SW480 (cell line): Measurements from ENCODE around the gene PINK1.

Source experiments
- DNase-seq: peaks from one replicate; pipeline ENCODE4 v3.0.0-alpha.2; 2016; ENCODE audit warnings: low spot score

PINK1 gene

GRCh38 chr1:20681999-20682398 is 48.7 kb downstream of the PINK1 start:
- no peak for DNase-seq

- DNase-seq, result no peak
These were observed 49.4 kb downstream of the PINK1 start for GRCh38 chr1:20682571-20683236.

GRCh38 chr1:20683614-20684013 is 50.4 kb downstream of the PINK1 start:
- no peak for DNase-seq

GRCh38 chr1:20684050-20684620 is 50.9 kb downstream of the PINK1 start:
- no peak for DNase-seq

GRCh38 chr1:20684651-20685050 is 51.4 kb downstream of the PINK1 start:
- no peak for DNase-seq

GRCh38 chr1:20685099-20685662 is 51.9 kb downstream of the PINK1 start:
- no peak for DNase-seq

- DNase-seq, result no peak
These were observed 52.5 kb downstream of the PINK1 start for GRCh38 chr1:20685741-20686140.

GRCh38 chr1:20686883-20687725 is 53.8 kb downstream of the PINK1 start:
- DNase-seq, result no peak

- no peak for DNase-seq
These were observed 56.4 kb downstream of the PINK1 start for GRCh38 chr1:20689645-20690056.

GRCh38 chr1:20691872-20692271 is 58.6 kb downstream of the PINK1 start:
- DNase-seq, result no peak

GRCh38 chr1:20693623-20694022 is 60.4 kb downstream of the PINK1 start:
- no peak for DNase-seq

- no peak for DNase-seq
These were observed 62.3 kb downstream of the PINK1 start for GRCh38 chr1:20695515-20695914.

GRCh38 chr1:20696397-20697333 is 63.4 kb downstream of the PINK1 start:
- DNase-seq, result peak; percentile 94

- DNase-seq, result no peak
These were observed 64.3 kb downstream of the PINK1 start for GRCh38 chr1:20697563-20697962.

- DNase-seq, result peak; percentile 85
These were observed 65.1 kb downstream of the PINK1 start for GRCh38 chr1:20698195-20698910.

GRCh38 chr1:20699558-20699957 is 66.3 kb downstream of the PINK1 start:
- no peak for DNase-seq

- no peak for DNase-seq
These were observed 67.5 kb downstream of the PINK1 start for GRCh38 chr1:20700636-20701215.
